MCF 10A (cell line): ENCODE data around the gene SF3A2. TPM values are rescaled to one million over a fixed set of nuclear protein-coding genes. Genes with fewer than 3 reads are reported as not detected.

Source experiments
- BruUV-seq: library from RNA; stranded (reverse); fragments of 400-500 nt; replicated peaks from 2 replicates; lab custom pipeline; 2021; lab: Mats Ljungman, UMichigan
- CTCF ChIA-PET: fragments of 300-600 bp; sonication (Branson Sonifier 250); formaldehyde crosslinking; extraction: SDS; loops from one replicate; lab custom pipeline; 2021; ENCODE audit warnings: antibody characterized with exemption, inconsistent platforms; lab: Yijun Ruan, JAX
- POLR2A ChIA-PET: fragments of 300-600, 350-650 bp; sonication (Branson Sonifier 250); formaldehyde crosslinking; extraction: SDS; loops from one replicate; lab custom pipeline; 2020; ENCODE audit warnings: antibody characterized with exemption, inconsistent platforms; lab: Yijun Ruan, JAX
- DNase-seq: peaks from one replicate; pipeline ENCODE4 v3.0.0-alpha.2; 2018; ENCODE audit not compliant: unreplicated experiment
- H3K27ac Mint-ChIP-seq: one replicate; pipeline ENCODE4 v1.8.0; 2022; ENCODE audit warnings: mild to moderate bottlenecking, low read depth, mixed read lengths; ENCODE audit not compliant: unreplicated experiment
- H3K27me3 Mint-ChIP-seq: one replicate; pipeline ENCODE4 v1.8.0; 2022; ENCODE audit warnings: mixed read lengths; ENCODE audit not compliant: insufficient read depth, unreplicated experiment
- H3K36me3 Mint-ChIP-seq: one replicate; pipeline ENCODE4 v1.8.0; 2022; ENCODE audit warnings: mild to moderate bottlenecking, moderate library complexity, mixed read lengths; ENCODE audit not compliant: insufficient read depth, unreplicated experiment
- H3K4me1 Mint-ChIP-seq: one replicate; pipeline ENCODE4 v1.8.0; 2022; ENCODE audit warnings: mixed read lengths; ENCODE audit not compliant: insufficient read depth, unreplicated experiment
- H3K4me3 Mint-ChIP-seq: one replicate; pipeline ENCODE4 v1.8.0; 2022; ENCODE audit warnings: mild to moderate bottlenecking, moderate library complexity, mixed read lengths; ENCODE audit not compliant: unreplicated experiment
- H3K9me3 Mint-ChIP-seq: one replicate; pipeline ENCODE4 v1.8.0; 2022; ENCODE audit warnings: mixed read lengths; ENCODE audit not compliant: unreplicated experiment
- CTCF ChIP-seq: fragments of 200-600 bp; IDR thresholded peaks from one replicate; pipeline ENCODE4 v1.8.0; 2022; ENCODE audit warnings: antibody characterized with exemption, mild to moderate bottlenecking; ENCODE audit not compliant: unreplicated experiment
- intact Hi-C: fragments of 100-400 bp; cut with micrococcal nuclease; formaldehyde crosslinking; loops from 2 replicates; pipeline ENCODE4 v1.14.1; 2022
- total RNA-seq: library from RNA; stranded (reverse); gene quantifications from 2 replicates; pipeline ENCODE4 v1.2.3, GENCODE V29; 2022

The SF3A2 gene
- total RNA-seq, 1 experiment from 2014 or later, result 101 TPM

DNA sequence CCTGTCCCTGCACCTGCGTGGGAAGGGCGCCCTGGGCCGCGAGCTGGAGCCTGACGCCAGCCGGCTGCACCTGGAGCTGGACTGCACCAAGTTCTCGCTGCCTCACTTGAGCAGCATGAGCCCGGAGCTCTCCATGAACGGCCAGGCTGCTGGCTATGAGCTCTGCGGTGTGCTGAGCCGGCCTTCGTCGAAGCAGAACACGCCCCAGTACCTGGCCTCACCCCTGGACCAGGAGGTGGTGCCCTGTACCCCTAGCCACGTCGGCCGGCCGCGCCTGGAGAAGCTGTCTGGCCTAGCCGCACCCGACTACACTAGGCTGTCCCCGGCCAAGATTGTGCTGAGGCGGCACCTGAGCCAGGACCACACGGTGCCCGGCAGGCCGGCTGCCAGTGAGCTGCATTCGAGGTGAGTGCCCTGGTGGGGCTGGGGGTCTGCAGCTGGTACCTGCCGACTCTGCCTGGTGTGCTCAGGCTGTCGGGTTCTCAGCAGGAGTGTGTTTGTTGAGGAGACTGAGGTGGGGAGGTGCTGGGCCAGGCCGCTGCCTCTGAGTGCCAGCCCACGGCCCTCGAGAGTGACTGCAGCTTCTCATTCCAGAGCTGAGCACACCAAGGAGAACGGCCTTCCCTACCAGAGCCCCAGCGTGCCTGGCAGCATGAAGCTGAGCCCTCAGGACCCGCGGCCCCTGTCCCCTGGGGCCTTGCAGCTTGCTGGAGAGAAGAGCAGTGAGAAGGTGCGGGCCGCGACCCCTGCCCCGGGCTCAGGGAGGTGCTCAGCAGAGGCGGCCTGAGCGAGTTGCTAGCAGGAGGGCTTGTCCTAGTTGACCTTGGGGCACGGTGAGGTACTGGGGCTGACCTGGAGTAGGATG, 20.0 kb upstream of the SF3A2 start:
- Mint-ChIP-seq H3K27ac (no peak overlapping the region), H3K27me3 (no peaks in the 10 kb centered on the region), H3K9me3 (no peaks in the 10 kb centered on the region), H3K4me1 (peaks cover 6% of the 10 kb centered on the region), H3K4me3 (no peak overlapping the region), H3K36me3 (peaks cover 63% of the 10 kb centered on the region)
- ChIA-PET CTCF (interaction anchor here (1.3 kb wide), 1 partner anchor 13 kb away, joined by 3 read pairs; no protein-coding TSS in a partner anchor), POLR2A (interaction anchor here (0.6 to 1.2 kb wide), 4 partner anchors 19 to 1372 kb away, joined by 3 to 4 read pairs (median 3); no protein-coding TSS in a partner anchor)
- intact Hi-C loops, result no loop called here
- no peak for DNase-seq
- TF ChIP-seq CTCF, result no peak
- no TSS peak for BruUV-seq

DNA sequence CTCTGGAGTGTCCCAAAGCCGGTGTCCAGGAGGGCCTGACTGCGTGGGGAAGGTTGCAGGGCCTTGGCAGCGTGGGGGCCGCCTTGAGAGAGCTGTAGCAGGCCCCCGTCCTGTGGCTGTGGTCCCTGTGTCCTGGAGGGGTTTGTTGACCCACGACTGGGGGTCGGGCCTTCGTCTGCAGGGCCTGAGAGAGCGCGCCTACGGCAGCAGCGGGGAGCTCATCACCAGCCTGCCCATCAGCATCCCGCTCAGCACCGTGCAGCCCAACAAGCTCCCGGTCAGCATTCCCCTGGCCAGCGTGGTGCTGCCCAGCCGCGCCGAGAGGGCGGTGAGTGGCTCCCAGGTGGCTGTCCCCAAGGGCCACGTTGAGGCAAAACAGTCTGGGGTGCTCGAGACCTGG, 19.0 kb upstream of the SF3A2 start:
- Mint-ChIP-seq H3K9me3 (no peaks in the 10 kb centered on the region), H3K4me3 (no peak overlapping the region), H3K27me3 (no peaks in the 10 kb centered on the region), H3K36me3 (peaks cover 57% of the 10 kb centered on the region), H3K4me1 (peaks cover 6% of the 10 kb centered on the region), H3K27ac (no peak overlapping the region)
- BruUV-seq, result no TSS peak
- ChIA-PET POLR2A (interaction anchor here (0.6 kb wide), 1 partner anchor 32 kb away, joined by 3 read pairs; no protein-coding TSS in a partner anchor), CTCF (no interaction called here)
- DNase-seq, result no peak
- TF ChIP-seq CTCF, result no peak
- intact Hi-C loops, result no loop called here

GRCh38 chr19:2219726-2220125, 16.9 kb upstream of the SF3A2 start:
- Mint-ChIP-seq H3K4me1 (no peaks in the 10 kb centered on the region), H3K4me3 (no peak overlapping the region), H3K27me3 (no peaks in the 10 kb centered on the region), H3K36me3 (peaks cover 68% of the 10 kb centered on the region), H3K27ac (no peak overlapping the region), H3K9me3 (no peaks in the 10 kb centered on the region)
- POLR2A ChIA-PET, result no interaction called here
- intact Hi-C loops, result no loop called here
- CTCF ChIA-PET, result no interaction called here
- no TSS peak for BruUV-seq
- no peak for TF ChIP-seq CTCF
- DNase-seq, result no peak

GRCh38 chr19:2221250-2221831, 15.3 kb upstream of the SF3A2 start:
- intact Hi-C loops, result no loop called here
- Mint-ChIP-seq H3K27ac (no peak overlapping the region), H3K4me1 (no peaks in the 10 kb centered on the region), H3K9me3 (no peaks in the 10 kb centered on the region), H3K27me3 (no peaks in the 10 kb centered on the region), H3K36me3 (peaks cover 65% of the 10 kb centered on the region), H3K4me3 (no peak overlapping the region)
- POLR2A ChIA-PET, result interaction anchor here (0.7 kb wide), 1 partner anchor 46 kb away, joined by 3 read pairs; no protein-coding TSS in a partner anchor
- no TSS peak for BruUV-seq
- CTCF ChIA-PET, result interaction anchor here (0.6 to 1.0 kb wide), 2 partner anchors 28 to 68 kb away, joined by 3 read pairs; no protein-coding TSS in a partner anchor
- TF ChIP-seq CTCF, result no peak
- no peak for DNase-seq
